HEK293T (cell line): Measurements from ENCODE around the gene IL17RD.

Source experiments
- ARNT ChIP-seq: fragments of 450-650 bp; IDR thresholded peaks from 2 replicates; pipeline ENCODE4 v1.6.1; 2017; ENCODE audit warnings: mild to moderate bottlenecking
- BHLHE40 ChIP-seq: fragments of 450-650 bp; IDR thresholded peaks from 2 replicates; pipeline ENCODE4 v1.6.1; 2016; ENCODE audit warnings: mild to moderate bottlenecking, moderate library complexity, borderline replicate concordance
- CTBP1 ChIP-seq: fragments of 450-650 bp; IDR thresholded peaks from 2 replicates; pipeline ENCODE4 v1.6.1; 2016; ENCODE audit warnings: borderline replicate concordance
- ELF4 ChIP-seq: fragments of 450-650 bp; IDR thresholded peaks from 2 replicates; pipeline ENCODE4 v1.6.1; 2017; ENCODE audit warnings: antibody characterized with exemption
- FOXK2 ChIP-seq: fragments of 450-650 bp; IDR thresholded peaks from 2 replicates; pipeline ENCODE4 v1.6.1; 2016; ENCODE audit warnings: mild to moderate bottlenecking
- FOXM1 ChIP-seq: fragments of 450-650 bp; IDR thresholded peaks from 2 replicates; pipeline ENCODE4 v1.6.1; 2017; ENCODE audit warnings: mild to moderate bottlenecking, borderline replicate concordance
- L3MBTL2 ChIP-seq: fragments of 450-650 bp; conservative IDR thresholded peaks from 2 replicates; pipeline ENCODE4 v1.6.1; 2016; ENCODE audit warnings: mild to moderate bottlenecking
- PKNOX1 ChIP-seq: fragments of 450-650 bp; IDR thresholded peaks from 2 replicates; pipeline ENCODE4 v1.6.1; 2016
- TARDBP ChIP-seq: fragments of 450-650 bp; IDR thresholded peaks from 2 replicates; pipeline ENCODE4 v1.6.1; 2016

DNA sequence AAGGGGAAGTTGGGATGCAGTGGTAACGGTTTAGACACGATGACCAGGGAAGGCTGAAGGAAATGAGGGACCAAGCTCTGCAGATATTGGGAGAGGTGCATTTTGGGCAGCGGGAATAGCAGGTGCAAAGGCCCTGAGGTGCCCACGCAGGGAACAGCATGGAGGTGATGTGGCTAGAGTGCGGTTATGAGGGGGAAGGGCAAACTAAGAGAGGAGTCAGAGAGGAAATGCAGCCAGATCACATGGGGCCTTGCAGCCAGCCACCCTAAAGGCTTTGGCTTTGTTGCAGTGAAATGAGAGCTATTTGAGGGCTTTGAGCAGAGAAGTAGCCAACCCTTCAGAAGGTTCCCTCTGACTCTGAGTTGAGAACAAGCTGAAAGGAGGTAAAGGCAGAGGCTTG lies 102.1 kb downstream of the IL17RD start:
- no peak for TF ChIP-seq TARDBP
- no peak for TF ChIP-seq FOXK2
- no peak for TF ChIP-seq FOXM1
- TF ChIP-seq ARNT: no peak
- no peak for TF ChIP-seq CTBP1
- no peak for TF ChIP-seq ELF4
- TF ChIP-seq L3MBTL2: no peak
- no peak for TF ChIP-seq BHLHE40
- TF ChIP-seq PKNOX1: no peak
